Measurements from ENCODE around the gene ARHGAP18.

DNA sequence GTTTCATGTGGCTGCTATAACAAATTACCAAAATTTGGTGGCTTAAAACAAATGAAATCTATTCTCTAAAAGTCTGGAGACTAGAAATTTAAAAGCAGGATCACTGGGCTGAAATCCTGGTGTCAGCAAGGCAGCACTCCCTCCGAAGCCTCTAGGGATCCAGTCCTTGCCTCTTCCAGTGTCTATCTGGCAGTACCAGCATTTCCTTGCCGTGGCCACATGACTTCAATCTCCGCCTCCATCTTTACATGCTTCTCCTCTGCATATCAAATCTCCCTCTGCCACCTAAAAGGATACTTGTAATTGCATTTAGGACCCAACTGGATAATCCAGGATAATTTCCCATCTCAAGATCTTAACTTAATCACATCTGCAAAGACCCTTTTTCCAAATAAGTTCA, 30.2 kb downstream of the ARHGAP18 start:
- no peak for TF ChIP-seq ZNF274 (IDR thresholded peaks at IDR 0.05; ENCODE audit: low read depth, low read length)
- TF ChIP-seq YY1 (IDR thresholded peaks at IDR 0.05; ENCODE audit: insufficient read depth, insufficient read length), result no peak
